H7 (cell line): ENCODE data around the gene CHIC1. TPM values are rescaled to one million over a fixed set of nuclear protein-coding genes. Genes with fewer than 3 reads are reported as not detected.
A peak's percentile ranks its signal among the peaks of the same experiment; 100 is the strongest.
"Not testable (repeated sequence)": the region's sequence is repeated elsewhere in the genome, so short reads cannot be mapped to it uniquely, and the experiment has no call there.

Source experiments
- DNase-seq: peaks from one replicate; pipeline ENCODE4 v3.0.0; 2012
- H3K27me3 ChIP-seq: 2 replicates; pipeline ENCODE4 v1.6.0; 2011; ENCODE audit warnings: mild to moderate bottlenecking, low read length; ENCODE audit not compliant: control insufficient read depth, insufficient read depth
- H3K36me3 ChIP-seq: replicated peaks from 2 replicates; pipeline ENCODE4 v1.5.1; 2011; ENCODE audit warnings: low read length; ENCODE audit not compliant: control insufficient read depth, insufficient read depth
- H3K4me3 ChIP-seq: 2 replicates; pipeline ENCODE4 v1.5.1; 2011; ENCODE audit warnings: low read depth, mild to moderate bottlenecking, control low read depth, low read length, moderate library complexity; ENCODE audit not compliant: insufficient read depth
- total RNA-seq: library from RNA; depleted of rRNA; stranded (reverse); fragments of >200 nt; shearing (Covaris generic); gene quantifications from 2 replicates; pipeline ENCODE4 v1.2.3, GENCODE V29; 2014; rRNA removed

CHIC1 gene
- total RNA-seq, 1 experiment from 2014 or later: 9.6 TPM

DNA sequence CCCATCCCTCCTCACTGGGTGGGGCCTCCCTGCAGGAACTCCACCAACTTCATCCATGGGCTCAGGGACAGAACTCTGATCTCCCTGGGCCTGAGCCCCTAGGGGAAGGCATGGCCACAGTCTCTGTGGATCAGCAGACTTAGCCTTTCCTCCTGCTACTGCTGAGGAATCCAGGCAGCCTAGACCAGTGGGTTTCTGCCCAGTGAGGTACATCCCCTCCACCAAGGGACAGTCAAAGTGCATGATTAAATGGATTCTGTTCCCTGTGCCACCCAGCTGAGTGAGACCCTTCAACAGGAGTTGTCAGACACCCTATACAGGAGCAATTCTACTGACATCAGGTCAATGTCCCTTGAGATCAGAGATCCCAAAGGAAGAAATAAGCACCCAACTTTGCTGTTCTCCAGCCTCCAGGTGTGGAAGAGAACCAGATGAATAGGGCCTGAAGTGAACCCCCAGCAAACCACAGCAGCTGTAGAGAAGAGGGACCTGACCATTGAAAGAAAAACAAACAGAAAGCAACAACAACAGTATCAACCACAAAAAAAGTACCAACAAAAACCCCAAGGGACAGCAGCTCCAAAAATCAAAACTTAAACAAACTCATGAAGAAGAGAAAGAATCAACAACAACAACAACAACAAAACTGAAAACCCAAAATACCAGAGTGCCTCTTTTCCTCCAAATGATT lies 84.8 kb downstream of the CHIC1 start:
- Histone ChIP-seq H3K36me3 (peaks cover 2% of the 10 kb centered on the region), H3K4me3 (no peak overlapping the region), H3K27me3 (no peaks in the 10 kb centered on the region)
- no peak for DNase-seq

DNA sequence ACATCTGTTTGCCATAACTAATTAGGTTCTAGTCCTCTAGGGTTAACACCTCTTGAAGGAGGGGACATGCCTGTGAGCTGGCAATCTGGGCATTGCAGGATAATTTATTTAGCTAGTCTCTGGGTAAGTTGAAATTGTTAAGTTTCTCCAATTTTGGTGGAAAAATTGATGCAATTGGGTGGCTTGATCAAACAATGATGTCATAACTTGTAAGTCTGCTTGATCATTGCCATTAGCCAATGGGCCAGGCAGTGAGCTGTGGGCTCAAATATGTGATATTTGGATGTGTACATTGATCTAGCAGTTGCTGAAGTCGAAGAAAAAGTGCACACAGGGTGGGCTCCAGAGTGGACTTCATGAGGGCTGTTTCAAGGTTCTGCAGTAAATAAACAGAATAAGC lies 98.3 kb downstream of the CHIC1 start:
- H3K4me3 ChIP-seq, H3K36me3 ChIP-seq, H3K27me3 ChIP-seq, DNase-seq: not testable (repeated sequence)

DNA sequence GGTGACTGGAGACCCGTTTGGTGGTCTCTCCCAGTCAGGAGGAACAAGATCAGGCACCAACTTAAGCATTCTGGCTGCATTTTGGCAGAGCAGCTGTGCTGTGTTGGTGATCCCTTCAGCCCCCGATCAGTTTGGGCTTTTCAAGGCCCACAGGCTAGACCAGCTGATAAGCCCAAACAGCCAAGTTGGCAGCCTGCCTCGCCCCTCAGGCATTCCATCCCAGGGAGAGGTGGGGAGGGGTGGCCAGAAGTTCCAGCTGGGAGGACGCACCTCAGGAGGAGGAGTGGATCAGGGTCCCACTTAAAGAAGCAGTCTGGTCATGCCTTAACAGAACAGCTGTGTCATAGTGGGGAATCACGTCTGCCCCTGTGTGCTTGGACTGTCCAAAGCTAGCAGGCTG lies 105.8 kb downstream of the CHIC1 start:
- DNase-seq: no peak
- H3K36me3 ChIP-seq: no peaks in the 10 kb centered on the region
- no peaks in the 10 kb centered on the region for H3K27me3 ChIP-seq
- H3K4me3 ChIP-seq: no peak overlapping the region

DNA sequence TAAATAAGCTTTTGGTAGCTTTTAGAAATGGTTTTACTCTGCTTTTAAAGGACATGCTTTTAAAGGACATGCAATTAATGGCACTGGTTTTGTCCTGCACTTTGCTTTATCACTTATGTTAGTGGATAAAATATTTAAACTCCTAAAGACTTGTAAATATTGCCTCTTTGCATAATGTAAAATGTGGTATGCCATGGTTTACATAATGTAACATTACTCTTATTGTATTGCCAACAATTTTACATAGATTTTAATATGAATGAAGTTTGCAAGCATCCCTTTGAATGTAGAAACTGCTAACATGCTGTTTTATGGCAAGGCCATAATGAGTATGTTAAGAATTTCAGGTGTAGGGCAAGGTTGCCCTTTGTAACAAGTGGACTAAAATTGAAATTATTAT lies 118.4 kb downstream of the CHIC1 start:
- Histone ChIP-seq H3K36me3 (no peaks in the 10 kb centered on the region), H3K27me3 (no peaks in the 10 kb centered on the region), H3K4me3 (no peak overlapping the region)
- DNase-seq: no peak

DNA sequence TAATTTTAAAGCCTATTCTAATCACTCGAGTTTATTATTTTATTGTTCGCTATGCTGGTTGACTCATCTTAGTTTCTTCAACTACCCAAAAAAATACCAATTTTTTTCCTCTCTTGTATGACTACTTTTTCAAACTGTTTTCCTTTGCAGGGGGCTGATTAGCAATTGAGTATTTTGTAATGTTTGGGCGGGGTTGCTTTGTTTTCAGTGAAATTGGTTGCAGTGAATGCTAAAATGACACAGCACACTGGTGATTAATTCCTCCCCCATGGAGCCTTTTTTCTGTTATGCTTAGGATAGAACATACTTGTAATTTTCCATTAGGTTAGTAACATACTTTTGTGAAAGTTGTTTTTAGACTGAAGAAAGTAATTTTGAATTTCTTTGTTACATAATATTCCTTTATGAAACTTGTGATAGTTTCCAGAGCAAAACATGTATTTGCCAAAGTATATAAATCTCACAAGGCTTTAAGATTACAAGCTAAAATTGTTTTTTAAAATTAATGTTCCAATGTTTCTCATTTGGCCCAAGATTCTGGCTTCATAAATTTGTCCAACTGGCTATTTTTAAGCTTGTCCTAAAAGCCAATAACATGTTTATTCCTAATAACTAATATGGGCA lies 120.4 kb downstream of the CHIC1 start:
- H3K27me3 ChIP-seq: no peaks in the 10 kb centered on the region
- no peak for DNase-seq

DNA sequence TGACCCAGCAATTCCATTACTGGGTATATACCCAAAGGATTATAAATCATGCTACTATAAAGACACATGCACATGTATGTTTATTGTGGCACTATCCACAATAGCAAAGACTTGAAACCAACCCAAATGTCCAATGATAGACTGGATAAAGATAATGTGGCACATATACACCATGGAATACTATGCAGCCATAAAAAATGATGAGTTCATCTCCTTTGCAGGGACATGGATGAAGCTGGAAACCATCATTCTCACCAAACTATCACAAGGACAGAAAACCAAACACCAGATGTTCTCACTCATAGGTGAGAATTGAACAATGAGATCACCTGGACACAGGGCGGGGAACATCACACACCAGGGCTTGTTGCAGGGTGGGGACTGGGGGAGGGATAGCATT lies 144.0 kb downstream of the CHIC1 start:
- H3K27me3 ChIP-seq, H3K4me3 ChIP-seq, DNase-seq, H3K36me3 ChIP-seq: not testable (repeated sequence)

More for the DNA sequence above, 120.4 kb downstream of the CHIC1 start:
- no peaks in the 10 kb centered on the region for H3K36me3 ChIP-seq
- no peak overlapping the region for H3K4me3 ChIP-seq

DNA sequence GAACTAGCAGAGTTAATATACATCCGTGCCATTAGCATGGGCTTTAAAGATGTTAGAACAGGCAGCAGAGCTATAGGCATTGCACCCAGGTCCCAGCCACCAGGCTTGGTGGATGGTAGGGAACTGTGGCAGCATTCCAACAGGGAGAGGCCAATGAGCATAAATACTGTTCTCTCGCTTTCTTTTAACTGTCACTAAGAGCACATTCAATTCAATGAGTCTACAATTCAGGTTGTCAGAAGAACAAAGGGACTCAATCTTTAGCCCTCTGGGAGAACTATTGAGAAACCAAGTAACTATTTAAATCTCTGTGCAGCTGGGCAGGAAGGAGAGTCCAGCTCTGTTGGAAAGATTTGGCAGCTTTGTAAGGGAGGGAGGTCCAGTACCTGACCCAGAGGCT lies 165.6 kb downstream of the CHIC1 start:
- no peak overlapping the region for H3K4me3 ChIP-seq
- H3K36me3 ChIP-seq: no peaks in the 10 kb centered on the region
- no peaks in the 10 kb centered on the region for H3K27me3 ChIP-seq
- DNase-seq: peak; percentile 8

Other genes starting within 250 kb of the CHIC1 start
- gene CDX4, start 116.1 kb upstream of the CHIC1 start, total RNA-seq: 21.7 and 23.8 TPM in 2 replicates